Right lobe of liver (tissue), 6 donors: ENCODE measurements around the gene GAS2L1. TPM values are rescaled to one million over a fixed set of nuclear protein-coding genes. Genes with fewer than 3 reads are reported as not detected.

Source experiments
- ATAC-seq, 4 donors: fragments of 200-7000 bp; cut with Tn5 transposase; one replicate each; pipeline ENCODE4 v1.9.1; 2020; ENCODE audit warnings: mild to moderate bottlenecking in 4 of 4, moderate library complexity in 4 of 4
- DNase-seq, 3 donors: peaks; one replicate each; pipeline ENCODE4 v3.0.0-alpha.2; 2020
- H3K27ac ChIP-seq, 3 donors: fragments of 200-600 bp; one replicate each; pipeline ENCODE4 v1.8.0; 2022
- H3K27me3 ChIP-seq, 2 donors: fragments of 200-600 bp; one replicate each; pipeline ENCODE4 v1.8.0; 2022
- H3K36me3 ChIP-seq, 4 donors: fragments of 200-600 bp; sonication (generic) in 1 of 4; one replicate each; pipeline versions ENCODE4 v1.5.1 to v1.8.0; 2017 to 2022; ENCODE audit warnings: control low read depth in 1 of 4
- H3K4me1 ChIP-seq, 4 donors: fragments of 200-600 bp; sonication (generic) in 1 of 4; one replicate each; pipeline versions ENCODE4 v1.5.1 to v1.8.0; 2017 to 2022; ENCODE audit warnings: control low read depth in 1 of 4
- H3K4me3 ChIP-seq, 3 donors: fragments of 200-600 bp; one replicate each; pipeline ENCODE4 v1.8.0; 2022
- H3K9me3 ChIP-seq, 4 donors: fragments of 200-600 bp; sonication (generic) in 1 of 4; one replicate each; pipeline versions ENCODE4 v1.5.1 to v1.8.0; 2017 to 2022; ENCODE audit warnings: control low read depth in 1 of 4
- CTCF ChIP-seq, 4 donors: fragments of 200-600 bp in 3 of 4; fragments of 450-650 bp in 1 of 4; IDR thresholded peaks; one replicate each; pipeline versions ENCODE4 v1.5.1 to v1.8.0; 2016 to 2022; ENCODE audit warnings: antibody characterized with exemption in 4 of 4, mild to moderate bottlenecking in 2 of 4
- POLR2A ChIP-seq: fragments of 450-650 bp; IDR thresholded peaks from one replicate; pipeline ENCODE4 v1.6.1; 2017; ENCODE audit warnings: antibody characterized with exemption, mild to moderate bottlenecking
- WGBS: methylation state at CpG from one replicate; pipeline ENCODE4 v1.1.6; 2018; ENCODE audit warnings: low coverage, low lambda C conversion rate; ENCODE audit not compliant: insufficient coverage; ENCODE audit errors: missing lambda C conversion rate; 5-methylcytosine and 5-hydroxymethylcytosine counted together
- intact Hi-C, 2 donors: fragments of 100-400 bp; cut with DNase I; formaldehyde crosslinking; loops; one replicate each; pipeline versions ENCODE4 v1.11.2 to v1.14.1; 2022
- total RNA-seq, 6 experiments: library from RNA; depleted of rRNA in 2 of 6; stranded (reverse); fragments of >200 nt in 2 of 6; fragmentation: NEBNext Ultra II Directional in 3 of 6; extraction: Animal tissue kit (Norgen Biotek cat#: 25700) in 3 of 6; gene quantifications; one replicate each; pipeline versions ENCODE4 v1.1.0 to v1.2.4, GENCODE V29; 2016 to 2023
- donor health status: DM: no; HTN: yes; CAD: no.
- donor health status: DM: no; HTN: no; CAD: no.
- donor health status: DM: no; HTN: no; CAD: no.
- donor health status: DM: no; HTN: yes; CAD: no.
- donor health status: DM: no; HTN: yes; CAD: no.

The GAS2L1 gene
- total RNA-seq, 6 experiments from 2014 or later, result 8.9 to 15.8 (median 11.5) TPM

GRCh38 chr22:29341056-29341848 lies 34.8 kb downstream of the GAS2L1 start:
- 100% methylated on average over 4 of the region's 25 CpGs for WGBS
- Histone ChIP-seq H3K27ac (no peak overlapping the region), H3K4me1 (peaks cover 0 to 44% (median 7%) of the 10 kb centered on the region in 4 donors), H3K4me3 (no peak overlapping the region), H3K27me3 (no peaks in the 10 kb centered on the region), H3K9me3 (no peaks in the 10 kb centered on the region), H3K36me3 (peaks cover 9 to 39% (median 19%) of the 10 kb centered on the region in 4 donors)
- DNase-seq, result no peak
- intact Hi-C loops, result no loop called here
- TF ChIP-seq POLR2A, result no peak
- TF ChIP-seq CTCF (IDR thresholded peaks at IDR 0.05), result no peak
- no peak for ATAC-seq

- 94% methylated on average over 2 of the region's 2 CpGs for WGBS
- Histone ChIP-seq H3K9me3 (no peaks in the 10 kb centered on the region), H3K27me3 (no peaks in the 10 kb centered on the region), H3K36me3 (peaks cover 9 to 37% (median 19%) of the 10 kb centered on the region in 4 donors), H3K27ac (no peak overlapping the region), H3K4me1 (peaks cover 0 to 45% (median 6%) of the 10 kb centered on the region in 4 donors), H3K4me3 (no peak overlapping the region)
- intact Hi-C loops, result no loop called here
- ATAC-seq (no peak), DNase-seq (no peak)
- no peak for TF ChIP-seq POLR2A
- TF ChIP-seq CTCF (IDR thresholded peaks at IDR 0.05), result no peak
These were observed 35.3 kb downstream of the GAS2L1 start for GRCh38 chr22:29341849-29342127.

- intact Hi-C loops, result no loop called here
- Histone ChIP-seq H3K27me3 (no peaks in the 10 kb centered on the region), H3K9me3 (no peaks in the 10 kb centered on the region), H3K4me3 (no peak overlapping the region), H3K36me3 (peaks cover 9 to 38% (median 19%) of the 10 kb centered on the region in 4 donors), H3K27ac (no peak overlapping the region), H3K4me1 (peaks cover 0 to 48% (median 6%) of the 10 kb centered on the region in 4 donors)
- WGBS, result 86% methylated on average over 4 of the region's 6 CpGs
- no peak for TF ChIP-seq CTCF (IDR thresholded peaks at IDR 0.05)
- no peak for TF ChIP-seq POLR2A
- no peak for ATAC-seq
- no peak for DNase-seq
These were observed 35.7 kb downstream of the GAS2L1 start for GRCh38 chr22:29342177-29342576.

GRCh38 chr22:29342577-29343312 lies 36.3 kb downstream of the GAS2L1 start:
- Histone ChIP-seq H3K4me1 (peaks cover 0 to 48% (median 3%) of the 10 kb centered on the region in 4 donors), H3K36me3 (peaks cover 9 to 44% (median 19%) of the 10 kb centered on the region in 4 donors), H3K9me3 (no peaks in the 10 kb centered on the region), H3K4me3 (no peak overlapping the region), H3K27ac (no peak overlapping the region), H3K27me3 (no peaks in the 10 kb centered on the region)
- TF ChIP-seq CTCF (IDR thresholded peaks at IDR 0.05) (no peak), POLR2A (no peak)
- no peak for ATAC-seq
- intact Hi-C loops, result no loop called here
- WGBS, result 94% methylated on average over 6 of the region's 10 CpGs
- no peak for DNase-seq
